ENCODE results near the gene GPR107.

Gene GPR107

DNA sequence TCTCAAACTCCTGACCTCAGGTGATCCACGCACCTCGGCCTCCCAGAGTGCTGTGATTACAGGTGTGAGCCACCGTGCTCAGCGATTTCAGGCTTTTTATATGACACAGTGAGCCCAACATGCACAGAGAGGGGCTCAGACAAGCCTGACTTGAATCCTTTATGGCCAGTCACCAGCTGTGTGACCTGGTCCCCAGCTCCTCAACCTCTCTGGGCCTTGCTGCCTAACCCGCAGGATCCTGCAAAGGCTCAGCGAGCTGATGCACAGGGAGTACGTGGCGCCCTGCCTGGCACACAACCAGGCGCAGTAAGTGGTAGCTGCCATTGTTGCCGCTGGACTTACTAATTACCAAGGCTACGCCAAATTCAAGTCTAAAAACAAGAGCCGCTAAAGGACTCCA lies 101.9 kb downstream of the GPR107 start:
- DNase-seq (ENCODE audit: low read depth in 2 of 2, low spot score in 1 of 2): no peak

DNA sequence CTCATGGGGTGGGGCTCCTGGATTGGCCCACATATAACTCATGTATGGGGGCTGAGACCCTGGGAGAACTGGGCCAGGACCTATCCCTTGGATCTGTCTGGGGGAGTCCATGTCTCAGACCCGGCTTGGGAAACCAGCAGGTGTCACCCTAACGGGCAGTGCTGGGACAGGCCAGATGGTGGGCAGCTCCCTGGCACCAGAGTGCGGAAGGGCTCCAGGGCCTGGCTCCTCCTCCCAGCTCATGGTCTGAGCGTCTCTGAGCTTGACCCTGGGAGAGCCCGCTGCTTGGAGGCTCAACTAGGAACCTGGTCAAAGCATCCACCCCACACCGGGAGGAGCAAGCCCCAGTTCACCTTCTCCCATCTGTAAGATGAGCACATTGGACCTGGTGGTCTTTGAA lies 103.0 kb downstream of the GPR107 start:
- no peak for DNase-seq (ENCODE audit: low read depth in 2 of 2, low spot score in 1 of 2)

DNA sequence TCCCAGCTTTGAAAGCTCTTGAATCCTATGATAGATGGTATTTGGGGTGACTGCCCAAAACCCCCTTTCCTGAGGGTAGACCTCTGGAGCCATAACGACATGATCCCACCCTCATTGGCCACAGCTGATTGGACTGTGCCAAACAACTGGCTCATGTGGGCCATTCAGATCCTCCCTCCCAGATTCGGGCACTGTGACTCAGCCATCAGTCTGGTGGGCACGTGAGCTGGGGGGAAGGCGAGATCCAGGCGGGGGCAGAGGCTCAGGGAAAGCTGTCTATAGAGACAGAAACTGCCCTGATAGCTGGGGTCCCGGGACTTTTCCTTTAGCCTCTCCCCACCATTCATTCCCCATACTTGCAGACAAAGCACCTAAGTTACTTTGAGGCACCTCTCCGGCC lies 103.4 kb downstream of the GPR107 start:
- no peak for DNase-seq (ENCODE audit: low read depth in 2 of 2, low spot score in 1 of 2)

DNA sequence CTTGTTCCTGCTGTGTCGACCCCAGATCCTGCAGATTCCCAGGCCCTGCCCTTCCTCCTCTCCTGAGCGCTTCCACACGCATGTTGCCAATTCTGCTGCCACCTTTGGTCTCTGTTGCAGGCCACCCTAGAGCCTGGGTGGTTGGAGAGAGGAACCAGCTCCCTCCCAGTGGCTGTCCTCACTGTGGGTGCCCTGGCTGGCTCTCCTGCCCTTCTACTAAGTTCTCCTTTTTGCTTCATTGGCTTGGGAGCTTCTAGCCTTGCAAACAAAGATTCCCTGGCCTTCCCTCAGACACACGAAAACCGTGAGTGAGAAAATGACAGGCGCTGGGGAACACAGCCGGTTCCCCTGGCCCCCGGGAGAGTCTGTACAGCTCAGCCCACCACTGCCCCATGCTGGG lies 104.3 kb downstream of the GPR107 start:
- no peak for DNase-seq (ENCODE audit: low read depth in 2 of 2, low spot score in 1 of 2)

DNA sequence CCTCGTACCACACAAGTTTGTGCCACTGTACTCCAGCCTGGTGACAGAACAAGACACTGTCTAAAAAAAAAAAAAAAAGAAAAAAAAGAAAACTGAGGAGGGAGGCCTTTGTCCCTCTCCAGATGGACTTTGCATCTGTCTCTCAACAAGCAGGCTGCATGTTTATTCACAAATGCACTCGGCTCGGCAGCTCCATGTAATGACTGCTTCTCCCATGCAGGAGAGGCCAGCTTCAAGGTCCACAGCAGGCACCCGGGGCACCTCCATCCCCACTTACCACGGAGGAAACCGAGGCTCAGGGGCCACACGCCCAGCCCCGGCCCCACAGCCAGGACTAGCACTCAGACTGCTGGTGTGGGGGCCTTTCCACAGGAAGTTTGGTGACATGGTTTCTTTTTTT lies 105.4 kb downstream of the GPR107 start:
- no peak for DNase-seq (ENCODE audit: low read depth in 2 of 2, low spot score in 1 of 2)

DNA sequence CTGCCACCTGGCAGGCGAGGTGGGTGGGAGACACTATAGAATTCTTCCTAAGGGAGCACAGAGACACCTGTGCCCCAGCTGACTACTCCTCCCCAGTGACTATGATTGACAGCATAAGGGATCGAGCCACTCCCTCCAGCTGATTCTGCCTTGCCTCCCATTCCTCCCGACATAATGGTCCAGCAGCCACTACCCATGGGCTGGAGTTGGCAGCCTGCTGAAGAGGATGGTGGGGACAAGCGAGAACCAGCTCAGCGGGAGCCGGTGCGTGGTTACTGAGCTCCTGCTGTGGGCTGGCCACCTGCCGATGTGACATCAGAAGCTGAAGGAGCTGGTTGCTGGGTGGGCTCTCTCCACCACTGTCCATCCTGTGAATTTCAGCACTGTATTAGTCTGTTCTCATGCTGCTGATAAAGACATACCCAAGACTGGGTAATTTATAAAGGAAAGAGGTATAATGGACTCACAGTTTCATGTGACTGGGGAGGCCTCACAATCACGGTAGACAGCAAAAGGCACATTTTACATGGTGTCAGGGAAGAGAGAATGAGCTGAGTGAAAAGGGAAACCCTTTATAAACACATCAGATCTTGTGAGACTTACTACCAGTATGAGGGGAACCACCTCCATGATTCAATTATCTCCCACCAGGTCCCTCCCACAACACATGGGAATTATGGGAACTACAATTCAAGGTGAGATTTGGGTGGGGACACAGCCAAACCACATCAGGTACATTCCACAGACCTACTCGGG lies 106.4 kb downstream of the GPR107 start:
- no peak for DNase-seq (ENCODE audit: low read depth in 2 of 2, low spot score in 1 of 2)

DNA sequence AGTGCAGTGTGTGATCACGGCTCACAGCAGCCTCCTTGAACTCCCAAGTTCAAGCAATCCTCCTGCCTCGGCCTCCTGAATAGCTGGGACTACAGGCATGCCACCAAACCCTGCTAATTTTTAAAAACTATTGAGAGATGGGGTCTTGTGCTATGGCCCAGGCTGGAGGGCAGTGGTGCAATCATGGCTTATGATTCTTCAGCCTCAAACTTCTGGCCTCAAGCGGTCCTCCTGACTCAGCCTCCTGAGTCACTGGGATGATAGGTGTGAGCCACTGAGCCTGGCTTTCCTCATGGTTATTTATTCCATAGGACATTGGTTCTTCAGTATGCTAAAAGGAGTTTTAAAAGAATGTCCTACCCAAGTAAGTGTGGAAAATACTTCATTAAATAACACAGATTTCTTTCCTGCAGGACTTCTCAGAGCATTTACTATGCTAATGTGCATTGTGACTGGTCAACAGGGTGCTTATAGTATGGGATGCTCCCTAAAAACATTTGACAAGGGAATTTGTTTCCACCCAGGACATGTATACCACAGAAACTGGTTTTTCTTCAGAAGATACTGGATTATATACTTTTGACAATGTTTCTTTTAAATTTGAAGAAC lies 107.3 kb downstream of the GPR107 start:
- no peak for DNase-seq (ENCODE audit: low read depth in 2 of 2, low spot score in 1 of 2)

DNA sequence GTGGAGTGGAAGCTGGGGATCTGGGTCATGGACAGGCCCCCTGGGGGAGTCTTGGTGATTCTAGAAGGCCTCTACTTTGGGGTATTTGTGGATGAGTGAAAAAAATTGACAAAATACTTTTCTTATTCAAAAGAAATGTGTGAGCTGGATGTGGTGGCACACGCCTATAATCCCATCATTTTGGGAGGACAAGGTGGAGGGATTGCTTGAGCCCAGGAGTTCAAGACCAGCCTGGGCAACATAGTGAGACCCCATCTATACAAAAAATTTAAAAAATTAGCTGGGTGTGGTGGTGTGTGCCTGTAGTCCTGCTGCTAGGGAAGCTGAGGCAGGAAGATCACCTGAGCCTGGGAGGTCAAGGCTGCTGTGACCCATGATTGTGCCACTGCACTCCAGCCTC lies 111.9 kb downstream of the GPR107 start:
- no peak for DNase-seq (ENCODE audit: low read depth in 2 of 2, low spot score in 1 of 2)

DNA sequence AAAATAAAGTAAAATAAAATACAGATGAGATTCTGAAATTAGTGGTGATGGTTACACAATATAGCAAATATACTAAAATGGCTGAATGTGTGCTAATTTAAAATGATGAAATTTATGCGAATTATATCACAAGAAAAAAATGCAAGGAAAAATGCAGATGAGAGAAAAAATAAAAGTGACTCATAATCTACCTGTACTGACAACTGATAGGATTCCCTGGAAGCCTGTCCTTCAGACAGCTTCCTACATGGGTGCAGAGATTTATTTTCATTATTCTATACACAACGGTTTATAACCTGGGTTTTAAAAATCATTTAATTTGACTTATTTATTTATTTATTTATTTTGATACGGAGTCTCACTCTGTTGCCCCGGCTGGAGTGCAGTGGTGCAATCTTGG lies 112.7 kb downstream of the GPR107 start:
- no peak for DNase-seq (ENCODE audit: low read depth in 2 of 2, low spot score in 1 of 2)

DNA sequence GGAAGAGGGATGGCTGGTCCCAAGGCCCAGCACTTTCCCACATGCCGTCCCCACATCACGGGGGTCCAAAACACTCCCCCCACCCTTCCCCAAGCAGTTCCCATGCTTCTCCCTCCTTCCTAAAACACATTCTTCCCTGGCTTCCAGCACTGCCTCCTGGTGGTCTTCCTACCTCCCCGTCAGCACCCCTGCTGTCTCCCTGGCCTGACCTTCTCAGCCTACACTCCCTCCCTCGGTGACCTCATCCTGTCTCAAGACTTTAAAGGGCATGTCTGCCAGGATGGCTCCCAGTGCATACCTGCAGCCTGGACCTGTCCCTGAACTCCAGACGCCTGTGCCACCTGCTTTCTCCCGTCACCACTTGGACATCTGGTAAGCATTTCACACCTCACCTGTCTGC lies 114.2 kb downstream of the GPR107 start:
- no peak for DNase-seq (ENCODE audit: low read depth in 2 of 2, low spot score in 1 of 2)

DNA sequence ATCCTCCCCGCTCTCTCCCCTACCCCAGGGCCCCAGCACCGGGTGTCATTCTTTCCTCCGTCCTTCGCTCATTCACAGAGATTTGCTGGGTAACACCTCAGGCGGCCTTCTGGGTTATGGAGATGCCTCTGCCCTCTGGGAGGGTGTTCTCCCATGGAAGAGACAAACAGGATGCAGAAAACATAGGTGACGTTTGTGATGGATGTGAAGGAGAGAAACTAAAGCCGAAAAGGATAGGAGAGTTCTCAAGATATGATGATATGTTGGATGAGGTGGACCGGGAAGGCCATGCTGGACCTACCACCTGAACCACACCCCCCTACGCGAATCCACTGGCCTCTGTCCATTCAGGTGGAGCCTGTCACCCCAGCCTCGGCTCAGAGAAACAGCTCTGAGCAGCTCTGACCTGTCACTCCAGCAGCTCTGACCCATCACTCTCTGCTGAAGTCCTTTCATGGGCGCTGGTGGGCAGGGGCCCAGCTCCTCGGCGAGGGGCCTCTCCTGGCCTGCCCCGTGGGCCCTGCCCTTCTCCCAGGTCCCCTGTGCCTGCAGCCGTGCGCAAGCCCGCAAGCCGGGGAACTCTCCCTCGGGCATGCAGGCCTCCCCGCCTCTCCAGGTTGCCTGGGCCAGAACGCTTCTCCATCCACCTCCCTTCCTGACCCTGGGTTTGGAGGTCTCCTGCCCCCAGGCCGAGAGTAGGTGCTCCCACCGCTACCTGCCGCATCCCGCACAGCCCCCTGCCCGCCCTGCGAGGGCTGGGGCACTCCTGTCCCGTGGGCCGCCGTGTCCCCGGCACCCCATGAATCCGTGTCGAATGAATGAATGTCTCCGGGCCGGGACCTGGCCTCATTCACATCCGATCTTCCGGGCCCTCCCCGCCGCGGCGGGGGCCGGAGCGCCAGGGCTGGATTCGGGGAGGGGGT lies 117.8 kb downstream of the GPR107 start:
- DNase-seq (ENCODE audit: low read depth in 2 of 2, low spot score in 1 of 2): no peak

DNA sequence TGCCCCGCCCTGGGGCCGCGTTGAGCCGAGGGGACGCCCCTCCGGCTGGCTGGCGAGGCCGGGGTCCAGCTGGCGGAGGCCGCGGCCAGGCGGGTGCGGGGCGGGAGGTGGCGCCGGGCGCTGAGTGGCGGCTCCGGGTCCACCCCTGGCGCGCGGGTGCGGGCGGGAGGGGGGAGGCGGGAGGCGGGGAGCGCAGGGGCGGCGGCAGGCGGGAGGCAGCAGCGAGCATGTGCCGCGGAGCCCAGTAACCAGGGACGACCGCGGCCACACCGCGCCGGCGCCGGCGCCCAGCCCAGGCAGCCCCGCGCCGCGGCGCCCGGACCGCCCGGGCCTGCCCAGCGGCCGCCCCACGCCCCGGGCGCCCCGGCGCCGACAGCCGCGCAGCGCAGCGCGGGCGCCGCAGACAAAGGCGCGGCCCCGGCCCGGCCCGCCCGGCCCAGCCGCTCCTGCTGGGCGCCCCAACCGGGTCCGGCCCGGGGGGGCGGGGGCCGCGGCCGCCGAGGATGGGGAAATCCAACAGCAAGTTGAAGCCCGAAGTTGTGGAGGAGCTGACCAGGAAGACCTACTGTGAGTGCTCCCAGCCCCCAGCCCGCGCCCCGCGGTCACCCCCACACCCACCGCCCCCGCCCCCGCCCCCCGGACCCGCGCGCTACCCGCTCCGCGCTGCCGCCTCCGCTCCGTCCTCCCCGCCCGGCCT lies 118.6 kb downstream of the GPR107 start, which contains the start of gene NCS1:
TSS of gene NCS1 (plus strand) at position 244 of the 697 bp plus-strand sequence. CDS start at position 504, 260 bp downstream.
- peak; percentile 11 to 40 for DNase-seq (ENCODE audit: low read depth in 2 of 2, low spot score in 1 of 2)

DNA sequence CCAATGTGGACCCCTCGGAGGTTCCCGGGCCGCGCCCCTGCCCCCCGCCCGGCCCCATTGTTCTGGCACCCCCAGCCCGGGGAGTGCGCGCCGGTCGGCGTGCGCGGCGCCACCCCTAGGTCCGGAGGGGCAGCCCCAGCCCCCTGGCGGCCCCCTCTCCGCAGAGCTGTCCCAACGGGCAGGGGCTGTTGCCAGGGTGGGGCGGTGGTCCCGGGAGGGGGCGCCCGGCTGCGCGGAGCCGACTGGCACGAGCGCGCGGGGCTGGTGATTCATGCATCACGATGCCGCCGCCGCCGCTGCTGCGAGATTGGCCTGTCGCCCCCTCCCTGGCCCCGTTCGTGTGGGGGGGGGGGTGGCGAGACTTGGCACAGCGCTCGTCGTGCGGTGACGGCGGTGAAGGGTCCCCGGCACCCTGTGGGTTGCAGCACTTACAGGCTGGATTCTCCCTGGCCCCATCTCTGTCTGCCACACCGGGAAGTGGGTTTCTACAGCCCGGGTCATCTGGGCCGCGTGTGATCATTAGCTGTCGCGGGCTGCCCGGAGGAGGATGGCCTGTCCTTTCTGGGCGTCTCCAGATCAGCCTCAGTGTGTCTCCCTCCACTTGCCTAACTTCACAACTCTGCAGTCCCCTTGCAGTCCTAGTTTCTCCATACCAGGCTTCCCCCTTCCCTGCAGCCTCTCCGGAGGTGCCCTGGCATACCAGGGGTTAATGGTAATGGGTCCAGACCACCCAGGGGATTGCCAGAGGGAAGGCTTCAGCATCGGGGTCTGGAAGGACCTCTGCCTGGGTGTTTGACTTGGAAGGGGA lies 119.4 kb downstream of the GPR107 start:
- DNase-seq (ENCODE audit: low read depth in 2 of 2, low spot score in 1 of 2): peak; percentile 38 to 52

DNA sequence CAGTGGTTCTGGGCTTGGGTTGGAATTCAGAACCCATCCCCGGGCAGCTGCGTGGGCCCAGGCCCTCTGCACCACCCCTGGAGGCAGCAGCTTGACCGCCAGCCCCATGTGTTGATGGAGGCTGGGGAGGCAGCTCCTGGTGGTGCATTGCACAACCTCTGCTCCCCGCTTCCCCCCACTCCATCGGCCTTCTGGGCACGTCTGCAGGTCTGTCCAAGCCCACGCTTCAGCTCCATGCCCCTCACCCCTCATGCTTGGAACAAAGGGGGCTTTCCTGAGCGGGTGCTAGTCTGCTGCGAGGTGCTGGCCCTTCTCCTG lies 119.9 kb downstream of the GPR107 start:
- DNase-seq (ENCODE audit: low read depth in 2 of 2, low spot score in 1 of 2): no peak

DNA sequence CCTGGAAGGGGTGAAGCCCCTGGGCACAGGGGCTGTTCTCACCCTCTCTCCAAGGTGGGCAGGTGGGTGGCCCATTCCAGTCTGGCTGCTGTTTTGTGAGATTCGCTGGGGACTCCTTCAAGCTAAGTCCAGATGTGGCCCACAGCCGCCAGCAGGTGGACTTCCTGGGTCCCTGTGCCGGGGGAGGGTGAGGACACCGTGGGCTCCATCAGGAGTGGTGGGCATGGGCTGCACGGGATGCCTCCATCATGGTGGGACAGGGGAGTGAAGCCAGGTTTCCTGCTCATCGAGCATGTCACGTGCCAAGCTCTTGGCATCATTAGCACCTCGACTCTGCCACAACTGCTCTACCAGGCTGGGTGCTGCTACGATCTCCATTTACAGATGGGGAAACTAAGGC lies 120.3 kb downstream of the GPR107 start:
- DNase-seq (ENCODE audit: low read depth in 2 of 2, low spot score in 1 of 2): no peak

DNA sequence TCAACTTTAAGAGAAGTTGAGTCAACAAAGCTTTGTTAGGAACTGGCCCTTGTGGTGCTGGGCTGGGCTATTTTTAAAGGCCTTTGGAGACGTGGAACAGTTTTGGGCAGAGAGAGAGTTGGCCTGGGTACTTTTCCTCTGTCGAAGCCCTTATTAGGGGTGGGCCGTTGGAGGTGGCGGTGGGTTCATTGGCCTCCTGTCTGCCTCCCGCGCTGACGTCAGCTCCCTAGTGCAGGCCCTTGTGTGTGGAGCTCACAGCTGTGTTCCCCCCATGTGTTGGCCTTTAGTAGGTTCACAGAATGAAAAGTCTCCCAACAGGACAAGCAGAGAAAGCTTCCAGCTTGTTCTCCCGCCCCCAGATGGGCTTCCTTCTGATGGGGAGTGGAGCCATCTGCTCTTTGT lies 121.2 kb downstream of the GPR107 start:
- no peak for DNase-seq (ENCODE audit: low read depth in 2 of 2, low spot score in 1 of 2)

DNA sequence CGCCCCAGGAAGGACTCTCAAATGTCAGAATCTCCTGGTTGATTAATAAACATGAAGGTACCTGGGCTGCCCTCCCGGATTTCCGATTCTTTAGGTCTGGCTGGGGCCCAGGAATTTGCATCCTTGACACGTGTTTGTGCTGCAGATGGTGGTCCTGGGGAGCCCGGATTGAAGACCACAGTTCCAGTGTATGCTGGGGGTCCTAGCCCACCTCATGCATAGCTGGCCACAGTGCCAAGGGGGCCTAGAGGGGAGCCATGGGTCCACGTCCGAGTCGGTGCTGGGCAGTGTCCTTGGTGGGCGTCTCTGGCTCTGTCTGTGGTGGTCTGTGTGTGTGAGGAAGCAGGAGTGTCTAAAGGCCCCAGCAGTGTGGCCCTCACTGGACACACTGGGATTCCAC lies 121.6 kb downstream of the GPR107 start:
- no peak for DNase-seq (ENCODE audit: low read depth in 2 of 2, low spot score in 1 of 2)

DNA sequence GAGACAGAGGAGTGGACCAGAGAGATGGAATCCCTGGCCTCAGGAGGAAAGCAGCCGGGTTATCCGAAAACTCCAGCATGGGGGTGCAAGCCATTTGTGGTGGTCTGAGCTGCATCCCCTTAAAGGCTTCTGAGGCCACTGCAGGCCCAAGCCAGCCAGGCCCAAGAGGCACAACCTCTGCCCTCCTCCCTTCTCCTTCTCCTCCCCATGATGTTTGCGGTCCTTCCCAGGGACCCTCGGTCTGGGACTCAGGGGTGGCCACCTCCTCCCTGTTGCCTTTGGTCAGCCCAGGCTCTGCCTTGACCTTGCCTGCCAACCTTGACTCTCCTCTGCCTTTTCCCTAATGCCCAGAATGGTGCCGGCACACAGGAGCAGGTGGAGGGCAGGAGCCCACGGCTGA lies 123.1 kb downstream of the GPR107 start:
- no peak for DNase-seq (ENCODE audit: low read depth in 2 of 2, low spot score in 1 of 2)

DNA sequence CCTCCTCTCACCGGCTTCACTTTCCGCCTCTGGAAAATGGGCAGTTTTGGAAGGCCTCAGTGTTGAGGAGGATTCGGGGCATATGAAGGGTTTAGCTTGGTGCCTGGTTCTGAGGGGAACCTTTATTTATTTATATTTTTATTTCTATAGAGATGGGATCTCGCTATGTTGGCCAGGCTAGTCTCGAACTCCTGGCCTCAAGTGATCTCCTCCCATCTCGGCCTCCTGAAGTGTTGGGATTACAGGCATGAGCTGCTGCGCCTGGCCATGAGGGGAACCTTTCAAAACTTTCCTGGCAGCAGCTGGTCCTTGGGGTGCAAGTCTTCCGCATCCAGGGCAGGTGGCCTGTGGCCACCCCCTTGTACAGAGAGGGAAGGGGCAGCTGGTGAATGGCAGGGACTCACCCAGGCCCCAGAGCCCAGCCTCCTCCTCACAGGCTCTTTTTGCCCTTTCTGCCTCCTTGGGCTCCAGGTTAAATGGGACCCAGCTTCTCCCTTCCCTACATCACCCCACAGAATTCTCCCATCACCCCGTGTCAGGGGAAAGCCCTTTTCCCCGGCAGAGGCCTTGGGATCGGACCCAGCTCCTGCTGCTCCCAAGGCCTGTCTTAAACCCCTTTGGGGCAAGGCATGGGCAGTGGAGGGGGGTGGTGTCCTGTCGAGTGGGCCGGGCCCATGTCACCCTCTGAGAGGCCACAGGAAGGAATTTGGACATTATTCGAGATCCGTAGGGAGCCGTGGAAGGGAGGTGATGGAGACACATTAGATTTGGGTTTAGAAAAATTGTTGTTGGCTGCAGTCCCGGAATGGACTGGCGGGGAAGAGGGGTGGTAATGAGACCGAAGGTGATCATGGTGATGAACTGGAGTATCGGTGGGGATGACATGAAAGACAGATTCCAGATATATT lies 124.4 kb downstream of the GPR107 start:
- no peak for DNase-seq (ENCODE audit: low read depth in 2 of 2, low spot score in 1 of 2)
